NCI-H446 (cell line): ENCODE results near the gene LRRC37A2.
"Not testable (repeated sequence)": the region's sequence is repeated elsewhere in the genome, so short reads cannot be mapped to it uniquely, and the experiment has no call there.

Experiments used
- DNase-seq, 2 experiments: peaks; one replicate each; lab custom pipeline; 2025; lab: John Stamatoyannopoulos, UW

Gene LRRC37A2

DNA sequence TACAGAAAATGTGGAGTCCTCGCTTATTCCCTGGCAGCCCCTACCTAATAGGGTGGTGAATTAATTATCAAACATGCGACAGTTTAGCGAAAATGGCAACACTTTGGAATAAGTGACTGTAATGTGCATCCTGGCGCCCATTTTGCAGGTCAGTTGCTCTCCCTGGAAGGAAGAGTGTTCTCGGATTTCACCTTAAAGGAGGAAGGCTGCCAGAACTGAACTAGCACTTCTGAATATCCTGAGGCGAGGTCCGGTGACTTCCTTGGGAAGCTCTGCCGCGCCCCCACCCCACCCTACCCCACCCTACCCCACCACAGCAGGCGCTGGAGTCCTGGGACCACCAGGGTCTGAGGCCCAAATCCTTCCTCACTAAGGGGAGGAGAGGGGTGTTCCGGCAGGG, at the start of gene LRRC37A2:
TSS of gene LRRC37A2 (plus strand) at position 301 of the 400 bp plus-strand sequence. CDS start 245 bp downstream, outside the sequence.
- not testable (repeated sequence) for DNase-seq

DNA sequence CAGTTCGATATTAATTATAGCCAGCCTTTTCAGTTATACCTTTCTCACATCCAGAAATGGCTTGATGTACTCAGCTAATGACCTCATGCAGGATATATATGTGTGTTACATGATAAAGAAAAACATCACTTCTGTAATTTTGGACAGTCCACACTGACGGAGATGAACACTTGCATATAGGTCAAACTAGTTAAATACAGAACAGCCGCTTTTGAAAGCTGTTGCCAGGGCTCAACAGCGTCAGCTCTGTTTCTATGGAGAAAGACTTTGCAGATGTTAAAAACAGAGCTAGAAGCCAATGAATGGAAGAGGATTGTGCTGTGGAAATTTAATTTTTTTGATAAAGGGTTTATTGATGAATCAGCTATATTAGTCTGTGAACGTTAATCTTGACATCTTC, 44.6 kb upstream of the LRRC37A2 start:
- DNase-seq: not testable (repeated sequence)

DNA sequence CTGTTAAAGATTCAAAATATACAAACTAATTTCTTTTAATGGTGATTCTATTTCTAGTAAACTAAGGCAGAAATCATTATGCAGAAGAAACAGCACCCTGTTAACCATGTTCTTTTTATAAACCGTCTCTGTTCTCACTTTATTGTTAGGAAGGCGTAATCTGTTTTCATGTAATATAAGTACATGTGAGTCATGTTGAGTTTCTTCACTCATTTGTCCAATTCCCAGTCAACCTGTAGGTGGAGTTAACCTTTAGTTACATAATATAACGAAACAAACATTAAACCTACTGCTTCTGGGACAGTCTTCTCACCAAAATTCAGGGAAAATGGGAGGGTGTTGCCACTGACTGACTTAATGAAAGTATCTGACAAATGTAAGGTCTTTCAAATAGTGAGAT, 37.8 kb upstream of the LRRC37A2 start:
- DNase-seq: not testable (repeated sequence)

DNA sequence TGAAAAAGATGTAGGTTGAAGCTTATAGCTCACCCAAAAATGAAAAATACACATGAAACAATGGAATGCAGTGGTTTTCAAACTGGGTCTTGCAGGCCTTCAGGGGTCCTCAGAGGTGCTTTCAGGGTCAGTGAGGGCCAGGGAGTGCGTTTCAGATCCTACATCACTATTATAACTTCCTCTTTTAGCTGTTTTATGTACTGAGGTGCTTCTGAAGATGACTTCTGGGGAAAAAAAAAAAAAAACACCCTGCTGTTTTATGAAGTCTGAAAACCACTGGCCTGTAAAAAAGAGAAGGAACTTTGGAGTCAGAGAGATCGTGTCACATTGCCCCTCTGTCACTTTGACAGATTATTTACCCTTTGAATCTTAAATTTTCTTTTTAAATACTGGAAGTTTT, 36.7 kb upstream of the LRRC37A2 start:
- not testable (repeated sequence) for DNase-seq

DNA sequence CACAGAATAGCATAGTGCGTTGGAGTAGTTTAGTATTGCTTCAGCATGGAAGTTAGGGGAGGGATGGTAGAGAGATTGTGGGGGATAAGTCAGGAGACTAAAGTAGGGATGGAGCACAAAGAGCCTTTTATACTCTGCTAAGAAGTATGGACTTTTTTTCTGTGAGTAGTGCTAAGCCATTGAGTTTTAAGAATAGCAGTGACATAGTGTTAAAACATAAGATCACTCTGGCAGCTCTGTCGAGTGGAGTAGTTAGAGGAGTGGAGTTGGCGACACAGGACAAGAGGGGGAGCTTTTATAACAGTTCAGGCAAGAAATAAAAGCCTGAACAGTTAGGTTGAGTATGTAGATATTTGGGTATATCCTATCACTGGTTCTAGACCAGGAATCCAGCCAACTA, 33.4 kb upstream of the LRRC37A2 start:
- not testable (repeated sequence) for DNase-seq

DNA sequence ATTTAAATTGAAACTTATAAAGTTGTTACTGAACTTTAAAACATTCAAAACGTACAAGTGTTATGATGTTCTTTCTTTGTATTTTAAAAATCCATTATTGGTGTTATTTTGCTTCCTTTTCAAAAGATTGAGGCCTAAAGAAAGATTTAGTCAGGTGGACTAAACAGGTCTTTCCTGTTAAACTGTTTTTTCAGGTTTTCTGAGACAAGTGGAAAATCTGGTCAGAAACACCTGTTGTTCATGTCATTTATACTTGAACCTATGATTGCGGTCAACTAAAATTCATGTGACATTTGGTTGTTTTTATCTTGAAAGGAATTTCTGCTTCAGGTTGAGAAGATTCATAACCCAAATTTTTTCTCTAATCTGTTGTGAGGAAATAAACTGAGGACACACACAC, 31.0 kb upstream of the LRRC37A2 start:
- not testable (repeated sequence) for DNase-seq

DNA sequence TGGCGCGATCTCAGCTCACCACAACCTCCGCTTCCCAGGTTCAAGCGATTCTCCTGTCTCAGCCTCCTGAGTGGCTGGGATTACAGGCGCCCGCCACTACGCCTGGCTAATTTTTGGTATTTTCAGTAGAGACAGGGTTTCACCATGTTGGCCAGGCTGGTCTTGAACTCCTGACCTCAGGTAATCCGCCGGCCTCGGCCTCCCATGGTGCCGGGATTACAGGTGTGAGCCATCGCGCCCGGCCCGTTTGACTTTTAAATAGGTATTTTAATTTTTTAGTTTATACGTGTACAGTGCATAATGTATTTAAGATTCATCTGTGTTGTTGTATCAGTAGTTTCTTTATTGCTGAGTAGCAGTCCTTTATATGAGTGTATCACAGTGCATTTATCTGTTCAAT, 20.2 kb upstream of the LRRC37A2 start:
- not testable (repeated sequence) for DNase-seq

DNA sequence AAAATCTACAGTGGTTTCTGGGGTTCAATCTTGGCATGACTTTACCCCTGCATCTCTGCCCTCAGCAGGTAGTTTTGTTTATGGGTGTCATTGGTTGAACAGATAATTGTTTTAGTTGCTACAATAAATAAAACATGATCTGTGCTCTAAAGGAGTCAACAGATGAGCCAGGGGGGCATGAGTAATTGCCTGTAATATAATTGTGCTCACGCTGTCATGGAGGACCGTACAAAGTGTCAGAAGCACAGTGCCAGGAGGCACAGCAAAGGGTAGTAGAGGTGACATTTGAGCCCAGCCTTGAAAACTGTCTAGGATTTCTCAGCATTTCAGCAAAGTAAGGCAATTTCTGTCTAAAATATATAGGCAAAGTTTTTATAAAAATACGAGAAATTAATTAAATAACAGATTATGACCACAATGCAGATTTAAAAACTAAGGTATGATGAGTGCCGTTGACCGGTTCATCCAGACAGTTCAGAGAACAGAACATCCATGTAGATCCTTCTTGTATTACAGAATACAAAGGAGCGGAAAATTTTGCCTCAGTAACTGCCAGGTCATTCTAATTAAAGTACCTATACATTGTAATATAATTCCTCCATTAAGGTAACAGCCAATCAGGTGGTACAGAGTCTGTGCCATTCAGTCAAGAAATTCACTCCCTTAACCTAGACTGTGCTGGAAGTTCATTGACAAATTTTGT, 12.7 kb upstream of the LRRC37A2 start:
- DNase-seq: not testable (repeated sequence)

DNA sequence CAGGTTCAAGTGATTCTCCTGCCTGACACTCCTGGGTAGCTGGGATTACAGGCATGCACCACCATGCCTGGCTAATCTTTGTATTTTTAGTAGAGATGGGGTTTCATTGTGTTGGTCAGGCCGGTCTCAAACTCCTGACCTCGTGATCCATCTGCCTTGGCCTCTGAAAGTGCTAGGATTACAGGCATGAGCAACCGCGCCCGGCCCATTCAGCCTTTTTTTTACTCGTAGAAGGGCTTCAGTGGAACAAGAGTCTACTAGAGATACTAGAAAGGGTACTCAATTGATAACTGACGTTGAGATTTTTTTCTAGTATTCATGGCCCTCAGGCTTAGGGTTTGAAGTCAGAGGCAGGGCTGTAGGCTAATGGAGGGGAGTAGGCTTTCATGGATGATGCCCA, 6.4 kb upstream of the LRRC37A2 start:
- not testable (repeated sequence) for DNase-seq

DNA sequence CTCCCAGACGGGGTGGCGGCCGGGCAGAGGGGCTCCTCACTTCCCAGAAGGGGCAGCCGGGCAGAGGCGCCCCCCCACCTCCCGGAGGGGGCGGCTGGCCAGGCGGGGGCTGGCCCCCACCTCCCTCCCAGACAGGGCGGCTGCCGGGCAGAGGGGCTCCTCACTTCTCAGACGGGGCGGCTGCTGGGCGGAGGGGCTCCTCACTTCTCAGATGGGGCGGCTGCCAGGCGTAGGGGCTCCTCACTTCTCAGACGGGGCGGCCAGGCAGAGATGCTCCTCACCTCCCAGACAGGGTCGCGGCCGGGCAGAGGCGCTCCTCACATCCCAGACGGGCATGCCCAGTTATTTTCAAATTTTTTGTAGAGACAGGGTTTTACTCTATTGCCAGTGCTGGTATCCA, 22.4 kb downstream of the LRRC37A2 start:
- DNase-seq: not testable (repeated sequence)

DNA sequence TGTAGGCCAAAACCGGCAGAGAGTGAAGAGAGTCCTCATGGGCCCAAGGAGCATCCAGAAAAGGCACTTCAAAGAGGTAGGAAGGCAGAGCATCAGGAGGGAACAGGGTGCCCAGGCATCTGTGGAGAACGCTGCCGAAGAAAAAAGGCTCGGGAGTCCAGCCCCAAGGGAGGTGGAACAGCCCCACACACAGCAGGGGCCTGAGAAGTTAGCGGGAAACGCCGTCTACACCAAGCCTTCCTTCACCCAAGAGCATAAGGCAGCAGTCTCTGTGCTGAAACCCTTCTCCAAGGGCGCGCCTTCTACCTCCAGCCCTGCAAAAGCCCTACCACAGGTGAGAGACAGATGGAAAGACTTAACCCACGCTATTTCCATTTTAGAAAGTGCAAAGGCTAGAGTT, 36.3 kb downstream of the LRRC37A2 start:
- not testable (repeated sequence) for DNase-seq

DNA sequence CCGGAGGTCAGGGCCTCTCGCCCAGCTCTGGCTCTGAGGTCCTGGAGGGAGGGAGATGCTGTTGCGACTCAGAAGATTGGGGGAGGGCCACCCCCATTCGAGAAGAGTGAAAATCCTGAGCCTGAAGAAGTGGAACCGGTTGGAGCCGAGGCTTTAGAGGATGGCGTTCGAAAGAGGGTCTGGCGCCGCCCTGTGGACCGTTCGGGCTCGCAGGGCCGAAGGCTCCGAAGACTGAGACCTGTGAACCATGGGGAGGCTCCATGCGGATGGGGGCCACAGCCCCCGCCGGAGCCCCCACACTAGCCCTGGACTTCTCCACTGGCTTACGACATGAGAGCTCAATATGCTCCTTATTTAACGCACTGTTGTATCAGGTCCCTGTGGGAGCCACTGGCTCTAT, 46.9 kb downstream of the LRRC37A2 start:
- not testable (repeated sequence) for DNase-seq

DNA sequence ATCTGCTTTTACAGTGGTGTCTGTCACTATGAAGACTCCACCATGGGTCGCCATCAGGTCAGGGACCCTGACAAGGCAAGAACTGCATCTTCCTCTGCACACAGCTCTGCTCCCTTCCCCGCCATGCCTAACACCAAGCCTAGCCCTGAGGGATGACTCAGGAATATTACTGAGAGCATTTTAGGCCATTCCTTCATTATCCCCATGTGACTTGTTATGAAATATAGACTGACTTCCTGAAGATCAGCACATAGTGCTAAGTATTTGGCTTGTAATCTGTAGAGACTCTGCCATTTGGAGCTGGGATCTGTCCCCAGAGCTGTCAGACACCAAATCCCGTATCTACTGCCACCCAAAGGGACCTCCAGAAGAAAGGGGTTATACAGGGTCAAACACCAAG, 47.8 kb downstream of the LRRC37A2 start:
- DNase-seq: not testable (repeated sequence)

DNA sequence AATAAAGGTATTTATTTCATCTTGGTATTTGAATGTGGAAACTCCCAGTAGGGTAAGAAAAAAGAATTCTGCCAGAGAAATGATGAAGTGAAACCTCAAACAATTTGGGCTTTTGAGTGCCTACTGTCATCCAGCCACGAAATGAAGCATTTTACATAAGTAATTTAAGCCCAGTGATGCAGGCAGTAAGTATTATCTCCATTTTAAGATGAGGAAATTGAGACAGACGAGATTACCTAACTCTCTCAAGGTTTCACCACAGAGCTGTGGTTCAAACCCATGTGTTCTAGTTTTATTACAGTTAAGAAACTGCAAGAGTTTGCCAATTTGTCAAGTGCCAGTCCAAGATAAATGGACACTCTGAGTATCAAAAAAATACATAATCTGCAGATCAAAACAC, 54.0 kb downstream of the LRRC37A2 start:
- DNase-seq: not testable (repeated sequence)

DNA sequence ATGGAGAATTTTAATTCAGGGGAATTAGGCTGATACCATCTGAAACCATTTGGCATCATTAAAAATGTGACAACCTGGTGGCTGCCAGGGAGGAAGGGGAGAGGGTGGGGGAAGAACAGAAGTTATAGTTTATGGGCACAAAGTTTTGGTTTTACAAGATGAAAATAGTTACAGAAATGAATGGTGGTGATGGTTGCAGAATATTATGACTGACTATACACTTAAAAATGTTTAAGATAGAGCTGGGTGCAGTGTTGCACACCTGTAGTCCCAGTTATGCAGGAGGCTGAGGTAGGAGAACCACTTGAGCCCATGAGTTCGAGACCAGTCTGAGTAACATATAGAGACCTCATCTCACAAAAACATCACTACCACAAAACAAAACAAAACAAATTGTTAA, 54.7 kb downstream of the LRRC37A2 start:
- not testable (repeated sequence) for DNase-seq

DNA sequence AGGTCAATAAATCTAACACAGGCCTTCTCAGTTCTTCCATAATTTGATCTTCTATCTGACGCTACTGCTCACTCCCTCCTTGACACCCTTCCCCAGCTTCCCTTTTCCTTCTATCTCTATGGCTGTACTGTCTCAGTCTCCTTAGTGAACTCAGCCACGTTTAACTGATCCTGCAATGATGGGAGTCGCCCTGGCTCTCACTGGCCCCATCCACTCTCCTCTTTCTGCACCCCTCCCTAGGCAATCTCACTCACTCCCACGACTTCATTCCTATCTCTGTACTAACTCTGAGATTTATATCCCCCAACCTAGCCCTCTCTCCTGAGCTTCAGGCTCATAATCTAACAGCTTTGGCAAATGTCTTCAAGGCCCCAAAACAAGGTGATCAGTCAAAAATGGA, 59.5 kb downstream of the LRRC37A2 start:
- not testable (repeated sequence) for DNase-seq

DNA sequence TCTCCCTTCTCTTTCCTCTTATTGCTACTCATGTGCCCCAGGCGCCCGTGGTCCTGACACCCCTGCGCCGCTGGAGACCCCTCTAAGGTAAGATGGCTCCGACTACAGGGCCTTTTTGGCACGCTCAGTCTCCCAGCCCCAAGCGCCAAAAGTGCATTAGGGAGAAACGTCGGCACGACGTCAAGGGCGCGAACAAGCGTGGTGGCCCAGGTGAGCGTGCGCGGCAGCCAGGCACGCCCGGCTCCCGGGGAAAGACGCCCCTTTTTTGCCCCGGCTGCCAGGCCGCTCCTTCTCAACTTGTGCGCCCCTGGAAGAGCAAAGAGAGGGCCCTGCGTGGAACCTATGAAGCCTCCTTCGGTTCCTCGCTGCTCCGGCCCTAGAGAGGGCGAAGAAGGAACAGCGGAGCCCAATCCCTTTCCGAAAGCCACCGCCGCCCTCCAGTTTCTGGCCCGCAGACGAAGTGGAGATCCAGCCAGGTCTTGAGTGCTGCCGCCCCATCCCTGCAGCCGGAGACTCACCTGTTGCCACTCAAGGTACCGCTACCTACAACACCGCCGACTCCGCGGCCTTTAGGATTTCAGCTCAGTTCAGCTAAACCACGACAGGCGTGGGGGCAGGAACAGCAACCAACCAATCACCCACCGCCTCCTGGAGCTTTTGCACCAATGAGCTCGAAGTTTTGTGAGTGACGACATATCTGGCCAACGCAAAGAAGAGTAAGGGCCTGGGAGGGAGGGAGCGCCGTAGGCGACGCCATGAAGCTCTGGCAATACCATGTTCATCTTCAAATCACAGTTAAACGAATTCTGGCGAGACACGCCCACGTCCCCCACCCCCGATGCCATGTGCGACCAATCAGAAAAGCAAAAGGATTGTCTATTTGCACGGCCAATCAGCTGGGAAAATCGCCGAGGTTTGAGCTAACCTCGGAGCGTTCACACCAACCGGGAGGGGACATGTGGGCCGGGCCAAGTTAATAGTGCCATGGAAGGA, 67.1 kb downstream of the LRRC37A2 start, which contains the start of gene ARL17A:
TSS of gene ARL17A (minus strand) at position 609 of the 993 bp plus-strand sequence. CDS start 3,369 bp downstream, outside the sequence.
- DNase-seq: not testable (repeated sequence)

DNA sequence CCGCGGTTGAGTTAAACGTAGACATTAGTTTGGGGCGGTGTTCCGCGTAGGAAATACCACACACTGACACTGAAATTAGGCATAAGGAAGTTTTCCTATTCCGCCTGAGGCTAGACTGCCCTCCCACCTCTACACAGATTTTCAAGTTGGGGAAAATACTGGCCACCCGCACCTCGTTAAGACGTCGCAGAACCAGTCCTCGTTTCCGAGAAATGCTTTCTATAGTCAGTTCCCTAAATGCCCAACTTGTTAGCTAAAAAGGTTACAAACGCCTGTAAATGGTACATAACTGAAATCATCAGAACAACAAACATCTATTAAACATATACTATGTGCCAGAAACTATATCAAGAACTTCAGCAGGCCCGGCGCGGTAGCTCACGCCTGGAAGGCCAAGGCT, 67.8 kb downstream of the LRRC37A2 start:
- not testable (repeated sequence) for DNase-seq

DNA sequence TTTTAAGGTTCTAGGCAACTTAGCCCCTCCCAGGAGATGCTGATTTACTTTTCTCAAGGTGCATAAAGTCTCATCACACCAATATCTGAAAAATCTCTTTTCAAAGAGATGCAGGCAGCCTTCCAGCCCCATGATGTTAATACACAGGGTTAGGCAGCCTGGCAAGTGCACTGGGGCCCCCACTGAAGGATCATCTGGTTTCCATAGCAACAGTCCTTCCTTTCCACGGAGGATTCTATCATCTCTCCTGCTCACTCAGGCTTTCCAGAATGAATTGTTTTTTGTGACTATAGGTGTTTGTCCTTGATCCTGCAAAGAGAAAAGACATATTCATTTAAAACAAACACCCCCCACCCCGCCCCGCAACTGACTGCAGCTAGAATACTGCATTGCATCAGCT, 73.2 kb downstream of the LRRC37A2 start:
- not testable (repeated sequence) for DNase-seq

DNA sequence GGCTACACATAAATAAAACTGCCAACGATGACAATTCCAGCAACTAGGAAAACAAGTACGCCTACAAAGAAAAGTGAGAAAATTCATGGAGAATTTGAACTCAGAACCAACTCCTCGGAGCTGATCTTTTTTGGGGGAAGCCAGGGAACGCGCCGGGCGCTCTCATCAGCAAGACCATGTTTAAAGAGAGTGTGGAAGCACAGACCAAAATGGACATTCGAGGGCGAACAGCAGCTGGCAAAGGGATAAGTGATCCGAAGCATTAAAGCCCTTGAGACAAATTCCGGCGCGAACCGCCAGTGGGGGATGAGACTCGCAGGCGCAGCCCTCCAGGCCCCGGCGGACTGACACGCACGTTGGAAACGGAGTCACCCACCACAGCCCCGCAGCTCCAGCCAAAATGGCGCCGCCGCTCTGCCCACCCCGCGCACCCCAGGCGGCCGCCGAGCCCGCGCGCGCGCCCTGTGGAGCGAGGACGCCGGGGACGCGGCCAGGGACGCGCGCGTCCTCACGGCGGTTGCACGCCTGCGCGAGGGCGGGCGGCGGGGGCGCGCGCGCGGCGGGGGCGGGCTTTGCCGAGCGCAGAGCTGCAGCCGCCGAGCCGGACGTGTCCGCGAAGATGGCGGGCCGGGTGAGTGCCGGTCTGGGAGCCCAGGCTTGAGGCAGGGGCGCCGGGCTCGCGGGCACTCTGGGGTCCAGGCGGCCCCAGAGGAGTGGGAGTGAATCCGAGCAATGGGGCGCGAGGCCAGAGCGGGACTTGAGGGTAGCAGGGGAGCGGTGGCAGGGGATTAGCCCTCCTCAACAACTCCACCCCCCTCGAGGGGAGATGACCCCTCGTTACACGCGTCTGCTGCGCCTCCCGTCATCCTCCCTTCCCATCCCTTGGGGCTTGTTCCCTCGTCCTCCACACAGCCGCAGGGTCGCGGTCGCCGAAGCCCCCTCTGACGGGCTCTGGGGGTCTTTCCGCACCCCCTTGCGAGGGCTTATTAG, 78.2 kb downstream of the LRRC37A2 start, which contains the start of gene NSF:
TSS of gene NSF (plus strand) at position 513 of the 990 bp plus-strand sequence. CDS start at position 620, 107 bp downstream.
- DNase-seq: not testable (repeated sequence)

DNA sequence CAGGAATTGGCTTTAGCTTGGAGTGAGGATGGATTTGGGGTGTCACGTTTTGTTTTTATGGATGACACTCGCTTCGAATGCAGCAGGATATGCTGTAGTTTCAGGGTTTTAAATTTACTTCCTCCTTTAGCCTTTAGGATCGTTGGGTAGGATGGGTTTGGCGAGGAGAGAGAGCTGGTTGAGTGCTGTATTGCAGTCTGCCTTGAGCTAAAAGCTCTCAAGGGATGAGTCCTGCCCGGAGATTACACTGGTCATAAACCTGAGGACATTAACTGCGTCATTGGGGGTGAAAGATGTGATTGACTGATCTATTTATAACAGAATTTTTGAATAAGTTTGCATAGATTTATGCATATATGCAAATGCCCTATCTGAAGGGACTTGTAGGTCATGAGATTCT, 79.1 kb downstream of the LRRC37A2 start:
- not testable (repeated sequence) for DNase-seq
